Ectodermal cell (in vitro differentiated cells): ENCODE measurements around the gene IL31.

Source experiments
- H3K27ac ChIP-seq: 2 replicates; pipeline ENCODE4 v1.7.0; 2013; ENCODE audit warnings: mild to moderate bottlenecking, low read depth, low read length; ENCODE audit not compliant: insufficient read depth, poor library complexity, severe bottlenecking
- H3K27me3 ChIP-seq: 2 replicates; pipeline ENCODE4 v1.7.0; 2013; ENCODE audit warnings: mild to moderate bottlenecking, low read length; ENCODE audit not compliant: insufficient read depth, control insufficient read depth, poor library complexity, severe bottlenecking
- H3K36me3 ChIP-seq: one replicate; pipeline ENCODE4 v1.7.0; 2013; ENCODE audit warnings: low read length; ENCODE audit not compliant: control insufficient read depth, insufficient read depth
- H3K4me1 ChIP-seq: one replicate; pipeline ENCODE4 v1.7.0; 2013; ENCODE audit warnings: low read length; ENCODE audit not compliant: control insufficient read depth, insufficient read depth
- H3K4me3 ChIP-seq: 2 replicates; pipeline ENCODE4 v1.7.0; 2013; ENCODE audit warnings: low read depth, low read length, control low read depth; ENCODE audit not compliant: insufficient read depth
- H3K9me3 ChIP-seq: 2 replicates; pipeline ENCODE4 v1.7.0; 2013; ENCODE audit warnings: mild to moderate bottlenecking, low read length, moderate library complexity; ENCODE audit not compliant: control insufficient read depth
- WGBS, 2 experiments: methylation state at CpG; one replicate each; pipeline ENCODE4 v1.1.7; 2013; ENCODE audit warnings: missing lambda C conversion rate in 2 of 2; 5-methylcytosine and 5-hydroxymethylcytosine counted together

IL31 gene

DNA sequence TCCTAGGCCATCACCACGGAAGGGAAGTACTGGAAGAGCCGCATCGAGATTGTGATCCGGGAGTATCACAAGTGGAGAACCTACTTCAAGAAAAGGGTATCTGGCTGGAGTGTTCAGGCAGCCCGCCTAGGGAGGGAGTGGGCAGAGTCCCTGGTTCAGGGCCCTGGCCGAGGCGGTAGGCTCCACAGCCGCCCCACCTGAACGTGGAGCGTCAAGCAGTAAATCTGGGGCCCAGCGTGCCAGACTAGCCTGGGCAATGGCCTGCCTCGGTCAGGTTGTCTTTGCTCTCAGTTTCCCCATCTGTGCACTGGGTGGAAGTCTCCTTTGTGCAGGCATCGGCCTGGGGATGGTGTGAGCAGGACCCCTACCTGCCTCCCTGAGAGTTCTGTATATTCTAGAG, 44.9 kb downstream of the IL31 start:
- H3K4me1 ChIP-seq, result no peaks in the 10 kb centered on the region
- no peaks in the 10 kb centered on the region for H3K9me3 ChIP-seq
- H3K27me3 ChIP-seq, result no peaks in the 10 kb centered on the region
- H3K36me3 ChIP-seq, result no peaks in the 10 kb centered on the region
- H3K4me3 ChIP-seq, result no peak overlapping the region
- H3K27ac ChIP-seq, result no peak overlapping the region
- WGBS, 2 experiments, result 94 to 95% methylated on average over 13 of the region's 13 CpGs

DNA sequence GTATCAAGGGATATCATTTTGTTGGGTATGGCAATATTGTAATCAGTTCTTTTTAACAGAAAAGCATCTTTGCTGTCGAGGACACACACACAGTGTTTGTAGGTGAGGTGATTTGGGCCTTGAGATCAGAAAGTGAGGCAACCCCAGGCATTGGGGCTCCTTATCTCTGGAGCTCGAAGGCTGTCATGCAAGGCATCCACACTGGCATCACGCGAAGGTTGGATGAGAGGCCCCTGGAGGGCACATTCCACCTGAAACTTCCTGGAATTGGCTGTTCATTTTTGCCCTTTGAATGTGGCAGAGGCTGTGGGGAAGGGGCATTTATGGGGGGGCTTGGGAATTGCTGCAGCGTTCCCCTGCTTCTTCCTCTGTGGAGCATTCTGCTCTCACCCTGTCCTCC, 45.5 kb downstream of the IL31 start:
- Histone ChIP-seq H3K36me3 (no peaks in the 10 kb centered on the region), H3K4me1 (no peaks in the 10 kb centered on the region), H3K27ac (no peak overlapping the region), H3K4me3 (no peak overlapping the region), H3K9me3 (no peaks in the 10 kb centered on the region), H3K27me3 (no peaks in the 10 kb centered on the region)
- 95 to 96% methylated on average over 5 of the region's 5 CpGs for WGBS, 2 experiments

DNA sequence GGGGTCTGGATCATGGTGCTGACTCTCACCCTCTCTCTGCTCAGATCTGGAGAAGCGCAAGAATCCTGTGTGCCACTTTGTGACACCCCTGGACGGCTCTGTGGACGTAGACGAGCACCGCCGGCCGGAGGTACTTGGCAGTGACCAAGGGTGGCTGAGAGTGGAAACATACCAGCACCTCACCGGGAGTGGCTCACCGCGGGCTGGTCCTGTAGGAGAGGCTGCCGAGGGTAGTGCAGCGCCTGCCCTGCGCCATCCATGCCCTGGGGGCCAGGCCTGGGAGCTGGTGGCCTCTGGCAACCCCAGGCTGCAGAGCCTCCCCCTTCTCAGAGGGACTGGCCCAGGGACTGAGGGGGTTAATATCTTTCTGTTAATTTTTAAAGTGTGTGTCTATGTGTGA, 46.2 kb downstream of the IL31 start:
- Histone ChIP-seq H3K4me1 (no peaks in the 10 kb centered on the region), H3K27ac (no peak overlapping the region), H3K4me3 (no peak overlapping the region), H3K36me3 (no peaks in the 10 kb centered on the region), H3K27me3 (no peaks in the 10 kb centered on the region), H3K9me3 (no peaks in the 10 kb centered on the region)
- 93 to 95% methylated on average over 13 of the region's 13 CpGs for WGBS, 2 experiments

DNA sequence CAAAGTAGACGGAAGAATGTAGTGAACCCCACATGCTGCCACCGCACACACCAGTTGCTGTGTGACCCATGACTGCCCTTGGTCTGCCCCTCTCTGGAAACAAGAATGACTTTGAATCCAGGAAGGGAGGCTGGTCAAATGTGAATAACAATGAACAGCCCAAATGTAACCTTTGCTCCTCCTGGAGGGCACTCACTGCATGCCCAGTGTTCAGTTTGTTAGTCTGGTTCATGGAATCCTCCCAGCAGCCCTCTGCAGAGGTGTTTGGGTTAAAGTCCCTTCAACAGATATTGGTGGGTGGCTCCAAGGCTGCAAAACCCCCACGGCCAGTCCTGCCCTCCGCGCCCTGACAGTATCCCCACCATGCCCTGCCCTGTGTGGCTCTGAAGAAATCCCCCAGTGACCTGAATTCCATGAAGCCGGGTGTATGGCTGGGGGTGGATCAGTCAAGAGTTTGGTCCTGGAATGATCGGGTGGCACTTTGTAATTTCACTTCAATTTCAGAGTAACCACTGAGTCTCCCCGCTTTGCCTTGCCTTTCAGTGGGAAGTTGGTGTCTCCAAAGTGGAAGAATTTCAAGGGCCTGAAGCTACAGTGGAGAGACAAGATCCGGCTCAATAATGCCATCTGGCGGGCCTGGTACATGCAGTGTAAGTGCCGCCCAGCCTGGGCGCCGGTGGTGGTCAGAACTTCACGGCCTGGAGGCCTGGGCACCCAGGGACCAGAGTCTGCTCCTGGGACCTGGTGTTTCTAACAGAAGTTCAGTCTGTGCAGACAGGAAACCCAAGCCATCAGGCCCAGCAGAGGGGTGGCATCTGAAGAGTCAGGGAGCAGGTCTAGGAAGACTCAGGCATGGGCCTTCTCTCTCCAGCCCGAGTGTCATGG, 47.1 kb downstream of the IL31 start:
- Histone ChIP-seq H3K9me3 (no peaks in the 10 kb centered on the region), H3K27me3 (no peaks in the 10 kb centered on the region), H3K36me3 (no peaks in the 10 kb centered on the region), H3K4me1 (no peaks in the 10 kb centered on the region), H3K4me3 (no peak overlapping the region), H3K27ac (no peak overlapping the region)
- WGBS, 2 experiments, result 91% methylated on average over 15 of the region's 15 CpGs

DNA sequence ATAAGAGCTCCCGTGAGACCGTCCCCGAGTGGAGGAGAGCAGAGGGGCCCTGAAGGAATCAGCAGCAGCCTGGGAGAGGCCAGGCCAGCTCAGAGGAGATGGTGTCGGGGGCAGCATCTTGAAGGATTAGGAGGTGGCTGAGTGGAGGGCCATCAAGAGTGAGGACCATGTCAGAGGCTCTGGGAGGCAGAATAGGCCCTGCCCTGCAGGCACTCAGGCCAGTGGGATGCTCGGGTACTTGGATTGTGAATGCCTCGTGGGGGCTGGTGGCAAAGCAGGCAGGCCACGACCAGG, 47.7 kb downstream of the IL31 start:
- H3K27ac ChIP-seq, result no peak overlapping the region
- 89 to 91% methylated on average over 7 of the region's 7 CpGs for WGBS, 2 experiments

DNA sequence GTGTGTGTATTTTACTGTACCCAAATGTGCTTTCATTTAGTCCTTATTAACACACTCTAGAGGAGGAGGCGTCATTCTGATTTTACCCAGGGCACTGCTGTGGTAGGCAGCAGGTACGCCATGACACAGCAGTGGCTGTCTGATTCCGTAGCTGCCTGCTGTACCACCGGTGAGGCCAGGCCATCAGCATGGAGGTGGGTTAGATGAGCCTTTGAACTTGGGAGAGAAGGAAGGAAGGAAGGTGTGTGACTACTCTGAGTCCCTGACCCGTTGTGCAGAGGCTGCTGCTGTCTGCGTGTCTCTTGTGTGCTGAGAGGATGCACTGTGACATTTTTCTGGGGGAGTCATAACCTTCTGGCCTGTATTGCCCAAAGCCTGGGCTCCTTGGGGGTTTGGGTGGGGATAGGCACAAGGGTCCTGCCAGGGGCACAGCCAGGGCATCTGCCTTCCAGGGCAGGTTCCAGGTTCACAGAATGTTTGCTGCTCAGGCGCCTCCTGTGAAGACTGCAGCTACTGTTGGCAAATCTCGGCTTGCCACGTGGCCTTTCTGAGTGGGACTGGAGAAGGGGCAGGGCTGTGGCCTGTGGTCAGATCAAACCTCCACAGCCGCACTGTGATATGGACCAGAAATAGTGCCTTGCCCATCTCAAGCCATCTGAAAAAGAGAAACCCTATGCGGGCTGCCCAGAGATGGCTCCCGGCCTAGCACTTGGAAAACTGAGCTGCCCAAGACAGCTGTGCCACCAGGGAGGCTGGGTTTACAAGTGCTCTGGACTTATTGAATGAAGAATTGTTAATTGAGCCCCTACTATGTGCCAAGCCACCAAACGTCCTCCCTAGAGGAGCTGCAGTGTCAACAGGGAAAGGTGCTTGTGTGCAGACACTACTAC, 48.3 kb downstream of the IL31 start:
- Histone ChIP-seq H3K4me3 (no peak overlapping the region), H3K27me3 (no peaks in the 10 kb centered on the region), H3K36me3 (no peaks in the 10 kb centered on the region), H3K27ac (no peak overlapping the region), H3K9me3 (no peaks in the 10 kb centered on the region), H3K4me1 (no peaks in the 10 kb centered on the region)
- 94% methylated on average over 13 of the region's 13 CpGs for WGBS, 2 experiments

More for the DNA sequence above, 47.7 kb downstream of the IL31 start:
- Histone ChIP-seq H3K9me3 (no peaks in the 10 kb centered on the region), H3K27me3 (no peaks in the 10 kb centered on the region), H3K4me3 (no peak overlapping the region), H3K4me1 (no peaks in the 10 kb centered on the region), H3K36me3 (no peaks in the 10 kb centered on the region)

DNA sequence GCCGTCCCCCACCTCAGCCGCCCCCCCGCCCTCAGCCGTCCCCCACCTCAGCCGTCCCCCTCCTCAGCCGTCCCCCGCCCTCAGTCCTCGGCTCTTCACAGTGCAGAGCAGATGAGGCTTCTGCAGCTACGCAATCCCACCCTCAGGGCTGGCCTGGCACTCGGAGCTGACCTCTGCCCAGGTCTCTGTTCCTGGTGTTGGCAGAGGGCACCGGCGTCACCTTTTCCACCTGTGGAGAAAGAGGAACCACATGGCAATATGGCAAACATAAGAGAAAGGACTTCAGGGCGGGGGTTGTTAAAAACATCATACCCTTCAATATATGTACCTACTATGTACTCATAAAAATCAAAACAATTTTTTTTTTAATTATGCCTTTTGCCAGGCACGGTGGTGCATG, 49.7 kb downstream of the IL31 start:
- H3K27me3 ChIP-seq, result no peaks in the 10 kb centered on the region
- H3K4me3 ChIP-seq, result no peak overlapping the region
- no peaks in the 10 kb centered on the region for H3K4me1 ChIP-seq
- 95 to 97% methylated on average over 9 to 14 of the region's 14 CpGs for WGBS, 2 experiments
- H3K36me3 ChIP-seq, result no peaks in the 10 kb centered on the region
- H3K27ac ChIP-seq, result no peak overlapping the region
- H3K9me3 ChIP-seq, result no peaks in the 10 kb centered on the region

DNA sequence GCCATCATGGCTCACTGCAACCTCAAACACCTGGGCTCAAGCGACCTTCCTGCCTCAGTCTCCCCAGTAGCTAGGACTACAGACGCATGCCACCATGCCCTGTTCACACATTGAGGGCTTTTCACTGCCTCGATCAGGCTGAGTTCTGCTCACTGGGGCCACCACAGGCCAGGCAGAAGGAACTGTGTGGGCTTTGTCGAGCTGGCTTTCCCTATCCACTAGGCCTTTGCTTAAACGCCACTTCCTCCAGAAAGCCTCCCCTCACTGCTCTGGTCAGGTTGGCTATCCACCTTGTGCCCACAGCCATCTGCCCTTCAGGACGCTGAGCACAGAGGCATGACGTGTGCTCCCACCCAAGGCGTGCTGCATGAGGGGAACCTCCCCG, 50.3 kb downstream of the IL31 start:
- Histone ChIP-seq H3K4me3 (no peak overlapping the region), H3K36me3 (no peaks in the 10 kb centered on the region), H3K9me3 (no peaks in the 10 kb centered on the region), H3K27ac (no peak overlapping the region), H3K4me1 (no peaks in the 10 kb centered on the region), H3K27me3 (no peaks in the 10 kb centered on the region)
- 89% methylated on average over 9 of the region's 9 CpGs for WGBS, 2 experiments

DNA sequence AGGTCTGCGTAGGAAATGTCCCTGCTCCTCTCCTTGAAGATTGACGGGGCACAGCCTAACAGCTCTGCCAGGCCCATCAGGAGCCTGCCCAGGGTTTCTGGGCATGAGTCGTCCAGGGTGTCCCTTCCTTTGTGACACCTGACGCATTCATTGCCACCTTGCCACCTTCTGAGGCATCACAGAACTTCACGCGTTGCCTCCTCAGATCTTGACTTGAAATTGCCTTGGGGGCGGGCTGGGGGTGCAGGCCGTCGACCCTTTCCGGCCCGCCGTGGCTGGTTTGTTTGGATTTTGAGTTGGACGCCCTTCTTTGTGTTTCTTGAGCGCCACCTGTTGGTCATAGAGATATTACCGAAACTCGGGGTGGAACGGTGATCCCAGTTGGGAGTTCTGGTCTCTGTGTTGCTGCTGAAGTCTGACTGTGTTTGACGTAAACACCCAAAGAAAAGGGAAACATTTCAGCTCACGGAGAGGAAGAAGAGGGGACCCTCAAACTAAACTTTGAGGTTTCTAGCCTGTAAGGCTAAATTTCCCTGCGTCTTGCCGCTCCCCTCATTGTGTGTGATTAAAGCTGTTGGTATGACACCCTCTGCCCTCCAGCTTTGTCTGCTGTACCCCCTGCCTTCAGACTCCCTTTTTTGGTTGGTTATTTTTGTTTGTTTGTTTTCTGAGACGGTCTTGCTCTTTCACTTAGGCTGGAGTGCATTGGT, 50.8 kb downstream of the IL31 start:
- Histone ChIP-seq H3K36me3 (no peaks in the 10 kb centered on the region), H3K4me3 (no peak overlapping the region), H3K4me1 (no peaks in the 10 kb centered on the region), H3K9me3 (no peaks in the 10 kb centered on the region), H3K27ac (no peak overlapping the region), H3K27me3 (no peaks in the 10 kb centered on the region)
- WGBS, 2 experiments, result 29 to 34% methylated on average over 22 of the region's 22 CpGs
